Measurements from ENCODE around the gene HEPACAM2.
A peak's percentile ranks its signal among the peaks of the same experiment; 100 is the strongest.

DNA sequence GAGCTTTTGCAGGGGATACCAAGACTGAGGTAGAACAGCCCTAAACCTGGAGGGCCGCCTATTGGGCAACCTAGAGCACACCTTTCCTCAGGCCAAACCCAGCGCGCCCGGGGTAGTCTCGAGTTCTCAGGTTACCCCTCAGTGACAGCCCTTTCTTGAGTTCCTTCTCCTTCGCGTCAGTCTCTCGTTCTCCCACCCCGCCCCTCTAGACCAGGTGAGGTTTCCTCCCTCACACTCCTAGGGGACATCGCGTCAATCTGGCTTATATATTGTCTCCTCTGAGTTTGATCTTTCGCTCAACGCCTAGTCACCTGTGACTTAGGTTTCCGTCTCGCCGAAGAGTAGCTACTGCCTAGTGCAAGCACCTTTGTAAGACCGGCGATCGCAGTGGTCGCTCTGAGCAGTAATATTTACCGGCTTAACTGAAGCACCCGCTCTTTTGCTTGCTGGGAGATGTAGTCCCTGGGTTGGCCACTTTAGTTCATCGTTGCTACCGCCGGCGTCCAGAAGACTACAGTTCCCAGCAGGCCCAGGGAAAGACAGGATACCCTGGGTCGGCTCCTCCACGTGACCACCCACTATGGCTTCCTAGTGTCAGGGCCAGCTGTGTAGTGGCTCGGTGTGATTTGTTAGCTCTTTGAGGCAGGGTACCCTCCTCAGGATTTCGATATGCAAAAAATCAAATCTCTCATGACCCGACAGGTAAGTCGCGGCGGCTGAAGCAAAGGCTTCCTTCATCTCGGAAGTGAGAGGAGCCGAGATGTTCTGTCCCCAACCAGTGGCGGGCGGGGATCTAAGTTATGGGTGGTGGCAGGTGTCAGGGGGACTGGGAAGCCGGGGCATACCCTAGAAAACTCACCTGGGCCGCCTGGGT, 5.8 kb upstream of the HEPACAM2 start, which contains the start of gene VPS50:
- TF ChIP-seq MXI1 (IDR thresholded peaks at IDR 0.05; ENCODE audit: borderline replicate concordance, low read depth, low read length) (peak; percentile 86; the same call in 1 of the 2 replicates), POLR2A (IDR thresholded peaks at IDR 0.05; ENCODE audit: low read depth, low read length) (no peak), SMC3 (IDR thresholded peaks at IDR 0.05; ENCODE audit: low read depth, low read length) (no peak), RAD21 (IDR thresholded peaks at IDR 0.05; ENCODE audit: low read length) (no peak)
- TF ChIP-seq, protein P1, sequence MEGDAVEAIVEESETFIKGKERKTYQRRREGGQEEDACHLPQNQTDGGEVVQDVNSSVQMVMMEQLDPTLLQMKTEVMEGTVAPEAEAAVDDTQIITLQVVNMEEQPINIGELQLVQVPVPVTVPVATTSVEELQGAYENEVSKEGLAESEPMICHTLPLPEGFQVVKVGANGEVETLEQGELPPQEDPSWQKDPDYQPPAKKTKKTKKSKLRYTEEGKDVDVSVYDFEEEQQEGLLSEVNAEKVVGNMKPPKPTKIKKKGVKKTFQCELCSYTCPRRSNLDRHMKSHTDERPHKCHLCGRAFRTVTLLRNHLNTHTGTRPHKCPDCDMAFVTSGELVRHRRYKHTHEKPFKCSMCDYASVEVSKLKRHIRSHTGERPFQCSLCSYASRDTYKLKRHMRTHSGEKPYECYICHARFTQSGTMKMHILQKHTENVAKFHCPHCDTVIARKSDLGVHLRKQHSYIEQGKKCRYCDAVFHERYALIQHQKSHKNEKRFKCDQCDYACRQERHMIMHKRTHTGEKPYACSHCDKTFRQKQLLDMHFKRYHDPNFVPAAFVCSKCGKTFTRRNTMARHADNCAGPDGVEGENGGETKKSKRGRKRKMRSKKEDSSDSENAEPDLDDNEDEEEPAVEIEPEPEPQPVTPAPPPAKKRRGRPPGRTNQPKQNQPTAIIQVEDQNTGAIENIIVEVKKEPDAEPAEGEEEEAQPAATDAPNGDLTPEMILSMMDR (conservative IDR thresholded peaks at IDR 0.05; ENCODE audit: low read depth, low read length), result no peak
- TF ChIP-seq, protein P2, sequence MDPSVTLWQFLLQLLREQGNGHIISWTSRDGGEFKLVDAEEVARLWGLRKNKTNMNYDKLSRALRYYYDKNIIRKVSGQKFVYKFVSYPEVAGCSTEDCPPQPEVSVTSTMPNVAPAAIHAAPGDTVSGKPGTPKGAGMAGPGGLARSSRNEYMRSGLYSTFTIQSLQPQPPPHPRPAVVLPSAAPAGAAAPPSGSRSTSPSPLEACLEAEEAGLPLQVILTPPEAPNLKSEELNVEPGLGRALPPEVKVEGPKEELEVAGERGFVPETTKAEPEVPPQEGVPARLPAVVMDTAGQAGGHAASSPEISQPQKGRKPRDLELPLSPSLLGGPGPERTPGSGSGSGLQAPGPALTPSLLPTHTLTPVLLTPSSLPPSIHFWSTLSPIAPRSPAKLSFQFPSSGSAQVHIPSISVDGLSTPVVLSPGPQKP (IDR thresholded peaks at IDR 0.05; ENCODE audit: borderline replicate concordance, low read depth, low read length), result no peak

Data from IMR-90 (cell line).